DOHH2 (cell line): ENCODE data around the gene ITGAV.

Source experiments
- H3F3A ChIP-seq: fragments of 200-600 bp; sonication (generic), shearing (Covaris generic); 2 replicates; pipeline ENCODE4 v1.6.0; 2016; ENCODE audit warnings: antibody characterized with exemption, mild to moderate bottlenecking; ENCODE audit not compliant: control insufficient read depth, insufficient read depth
- H3K27ac ChIP-seq: fragments of 200-600 bp; sonication (generic); 2 replicates; pipeline ENCODE4 v1.5.1; 2014; ENCODE audit warnings: low read depth, mild to moderate bottlenecking, low read length, moderate library complexity
- H3K27me3 ChIP-seq: fragments of 200-600 bp; sonication (generic); 2 replicates; pipeline ENCODE4 v1.6.1; 2014; ENCODE audit warnings: mild to moderate bottlenecking, low read length, mixed read lengths; ENCODE audit not compliant: control insufficient read depth
- H3K36me3 ChIP-seq: fragments of 200-600 bp; sonication (generic); 2 replicates; pipeline ENCODE4 v1.6.1; 2014; ENCODE audit warnings: mild to moderate bottlenecking, low read length, moderate library complexity, mixed read lengths; ENCODE audit not compliant: control insufficient read depth
- H3K4me1 ChIP-seq: fragments of 200-600 bp; sonication (generic); 2 replicates; pipeline ENCODE4 v1.6.1; 2014; ENCODE audit warnings: mild to moderate bottlenecking, low read length, mixed read lengths; ENCODE audit not compliant: control insufficient read depth
- H3K4me2 ChIP-seq: fragments of 200-600 bp; sonication (generic); 2 replicates; pipeline ENCODE4 v1.6.0; 2014; ENCODE audit warnings: mild to moderate bottlenecking, low read length, moderate library complexity
- H3K4me3 ChIP-seq: fragments of 200-600 bp; sonication (generic); 2 replicates; pipeline ENCODE4 v1.5.1; 2014; ENCODE audit warnings: mild to moderate bottlenecking, low read length, mixed read lengths
- H3K79me2 ChIP-seq: fragments of 200-600 bp; sonication (generic); 2 replicates; pipeline ENCODE4 v1.6.1; 2014; ENCODE audit warnings: mild to moderate bottlenecking, low read length, mixed read lengths; ENCODE audit not compliant: control insufficient read depth
- H3K9me2 ChIP-seq: fragments of 200-600 bp; sonication (generic); replicated peaks from 2 replicates; pipeline ENCODE4 v1.6.1; 2014; ENCODE audit warnings: mild to moderate bottlenecking, low read length, mixed read lengths; ENCODE audit not compliant: control insufficient read depth
- H3K9me3 ChIP-seq: fragments of 200-600 bp; sonication (generic); 2 replicates; pipeline ENCODE4 v1.6.1; 2014; ENCODE audit warnings: antibody characterized with exemption, low read length, mixed read lengths; ENCODE audit not compliant: control insufficient read depth, insufficient read depth
- H4K20me1 ChIP-seq: fragments of 200-600 bp; sonication (generic); 2 replicates; pipeline ENCODE4 v1.6.0; 2014; ENCODE audit warnings: low read depth, mild to moderate bottlenecking, antibody characterized with exemption, low read length, moderate library complexity; ENCODE audit not compliant: control insufficient read depth, insufficient read depth
- EZH2phosphoT487 ChIP-seq: fragments of 200-600 bp; sonication (generic); IDR thresholded peaks from 2 replicates; pipeline ENCODE4 v1.6.1; 2017; ENCODE audit warnings: borderline replicate concordance, mild to moderate bottlenecking, antibody characterized with exemption, low read length, moderate library complexity, mixed read lengths
- TF ChIP-seq, protein P1 (sequence below): fragments of 200-600 bp; sonication (generic); IDR thresholded peaks from one replicate; pipeline ENCODE4 v1.5.1; 2014; ENCODE audit warnings: antibody characterized with exemption, mild to moderate bottlenecking, low read depth, low read length; ENCODE audit not compliant: poor library complexity, severe bottlenecking

The ITGAV gene

DNA sequence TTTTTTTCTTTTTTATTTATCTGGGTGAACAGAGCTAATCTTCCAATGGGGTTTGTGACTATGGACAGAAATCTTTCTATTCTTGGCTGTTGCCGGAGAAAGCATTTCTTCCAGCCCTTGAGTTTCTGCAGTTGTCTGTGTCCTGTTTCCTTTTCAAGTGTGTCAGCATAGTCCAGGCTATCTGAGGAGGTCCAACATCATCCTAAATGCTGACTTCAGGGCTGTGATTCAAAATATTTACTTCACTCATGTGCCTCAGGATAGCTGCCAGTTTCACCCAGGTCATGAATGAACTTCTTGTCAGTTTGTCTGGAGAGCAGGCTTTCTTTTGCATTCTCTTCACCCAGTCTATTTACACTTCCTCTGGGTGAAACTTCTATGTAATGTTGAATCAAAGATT, 27.9 kb downstream of the ITGAV start:
- no peaks in the 10 kb centered on the region for H3K4me1 ChIP-seq
- H3K36me3 ChIP-seq = no peaks in the 10 kb centered on the region
- no peaks in the 10 kb centered on the region for H3K27me3 ChIP-seq
- TF ChIP-seq, protein P1, sequence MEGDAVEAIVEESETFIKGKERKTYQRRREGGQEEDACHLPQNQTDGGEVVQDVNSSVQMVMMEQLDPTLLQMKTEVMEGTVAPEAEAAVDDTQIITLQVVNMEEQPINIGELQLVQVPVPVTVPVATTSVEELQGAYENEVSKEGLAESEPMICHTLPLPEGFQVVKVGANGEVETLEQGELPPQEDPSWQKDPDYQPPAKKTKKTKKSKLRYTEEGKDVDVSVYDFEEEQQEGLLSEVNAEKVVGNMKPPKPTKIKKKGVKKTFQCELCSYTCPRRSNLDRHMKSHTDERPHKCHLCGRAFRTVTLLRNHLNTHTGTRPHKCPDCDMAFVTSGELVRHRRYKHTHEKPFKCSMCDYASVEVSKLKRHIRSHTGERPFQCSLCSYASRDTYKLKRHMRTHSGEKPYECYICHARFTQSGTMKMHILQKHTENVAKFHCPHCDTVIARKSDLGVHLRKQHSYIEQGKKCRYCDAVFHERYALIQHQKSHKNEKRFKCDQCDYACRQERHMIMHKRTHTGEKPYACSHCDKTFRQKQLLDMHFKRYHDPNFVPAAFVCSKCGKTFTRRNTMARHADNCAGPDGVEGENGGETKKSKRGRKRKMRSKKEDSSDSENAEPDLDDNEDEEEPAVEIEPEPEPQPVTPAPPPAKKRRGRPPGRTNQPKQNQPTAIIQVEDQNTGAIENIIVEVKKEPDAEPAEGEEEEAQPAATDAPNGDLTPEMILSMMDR = no peak
- TF ChIP-seq EZH2phosphoT487 = no peak
- no peaks in the 10 kb centered on the region for H3F3A ChIP-seq
- no peak overlapping the region for H3K27ac ChIP-seq
- no peak overlapping the region for H3K4me2 ChIP-seq
- H3K9me3 ChIP-seq = no peaks in the 10 kb centered on the region
- H4K20me1 ChIP-seq = no peaks in the 10 kb centered on the region
- no peaks in the 10 kb centered on the region for H3K9me2 ChIP-seq
- no peak overlapping the region for H3K4me3 ChIP-seq
- H3K79me2 ChIP-seq = no peaks in the 10 kb centered on the region

DNA sequence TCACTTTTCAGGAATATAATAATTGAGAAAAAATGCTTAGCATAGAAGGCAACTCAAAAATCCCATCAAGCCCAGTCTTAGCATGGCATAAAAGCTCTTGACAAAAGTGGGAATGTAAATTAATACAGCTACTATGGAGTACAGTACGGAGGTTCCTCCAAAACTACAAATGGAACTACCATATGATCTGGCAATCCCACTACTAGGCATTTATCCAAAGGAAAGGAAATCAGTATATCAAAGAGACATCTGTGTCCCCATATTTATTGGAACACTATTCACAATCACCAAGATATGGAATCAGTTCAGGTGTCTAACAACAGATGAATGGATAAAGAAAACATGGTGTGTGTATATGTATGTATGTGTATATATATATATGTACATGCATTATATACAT, 28.8 kb downstream of the ITGAV start:
- Histone ChIP-seq H3K36me3 (no peaks in the 10 kb centered on the region), H3K9me3 (no peaks in the 10 kb centered on the region), H3K27me3 (no peaks in the 10 kb centered on the region), H4K20me1 (no peaks in the 10 kb centered on the region), H3K79me2 (no peaks in the 10 kb centered on the region), H3K9me2 (no peaks in the 10 kb centered on the region), H3K4me3 (no peak overlapping the region), H3K4me2 (no peak overlapping the region), H3K4me1 (no peaks in the 10 kb centered on the region), H3F3A (no peaks in the 10 kb centered on the region), H3K27ac (no peak overlapping the region)
- no peak for TF ChIP-seq EZH2phosphoT487
- TF ChIP-seq, protein P1 = no peak

DNA sequence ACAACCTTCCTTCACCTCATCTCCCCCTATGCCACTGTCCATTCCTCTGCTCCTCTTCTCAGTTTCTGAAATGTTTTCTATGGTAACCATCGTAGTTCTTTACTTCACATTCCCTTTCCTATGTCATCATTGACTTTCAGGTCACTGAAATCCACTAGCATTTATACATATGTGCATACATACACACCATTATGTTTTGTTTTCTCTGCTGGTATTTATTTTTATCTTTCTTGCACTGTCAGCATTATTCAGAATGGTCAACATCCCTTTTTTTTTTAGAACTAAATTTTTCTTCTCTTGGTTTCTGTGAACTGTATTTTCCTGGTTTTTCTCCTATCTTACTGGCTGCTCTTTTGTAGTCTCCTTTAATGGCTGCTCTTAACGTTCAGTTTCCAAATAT, 33.2 kb downstream of the ITGAV start:
- H3K4me2 ChIP-seq = no peak overlapping the region
- no peaks in the 10 kb centered on the region for H3F3A ChIP-seq
- no peaks in the 10 kb centered on the region for H3K4me1 ChIP-seq
- no peaks in the 10 kb centered on the region for H3K27me3 ChIP-seq
- no peaks in the 10 kb centered on the region for H4K20me1 ChIP-seq
- H3K36me3 ChIP-seq = peaks cover 9% of the 10 kb centered on the region
- no peak overlapping the region for H3K4me3 ChIP-seq
- no peaks in the 10 kb centered on the region for H3K79me2 ChIP-seq
- H3K27ac ChIP-seq = no peak overlapping the region
- H3K9me2 ChIP-seq = no peaks in the 10 kb centered on the region
- no peaks in the 10 kb centered on the region for H3K9me3 ChIP-seq
- TF ChIP-seq, protein P1 = no peak
- no peak for TF ChIP-seq EZH2phosphoT487

DNA sequence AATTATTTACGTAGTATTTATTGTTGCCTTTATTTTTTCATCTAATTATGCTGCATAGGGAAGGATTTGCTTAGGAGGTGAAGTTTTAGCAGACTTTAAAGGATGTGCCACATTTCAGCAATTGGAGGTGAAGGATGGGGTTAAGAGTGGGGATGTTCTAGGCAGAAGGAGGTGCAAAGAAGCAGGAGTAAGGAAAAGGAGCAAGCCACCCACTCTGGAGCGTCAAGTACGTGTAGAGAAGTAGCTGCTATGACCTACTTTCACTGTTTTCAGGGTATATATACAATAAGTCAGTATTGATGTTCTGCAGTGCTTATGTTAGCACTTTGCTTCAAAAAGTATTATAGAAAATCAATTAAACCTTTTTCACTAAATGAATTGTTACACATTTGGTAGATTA, 34.4 kb downstream of the ITGAV start:
- H3K4me2 ChIP-seq = no peak overlapping the region
- H3K36me3 ChIP-seq = peaks cover 9% of the 10 kb centered on the region
- no peak for TF ChIP-seq EZH2phosphoT487
- TF ChIP-seq, protein P1 = no peak
- no peak overlapping the region for H3K27ac ChIP-seq
- H3K9me3 ChIP-seq = no peaks in the 10 kb centered on the region
- H3K27me3 ChIP-seq = no peaks in the 10 kb centered on the region
- H3K4me3 ChIP-seq = no peak overlapping the region
- H3K4me1 ChIP-seq = no peaks in the 10 kb centered on the region
- H3F3A ChIP-seq = no peaks in the 10 kb centered on the region
- no peaks in the 10 kb centered on the region for H3K79me2 ChIP-seq
- no peaks in the 10 kb centered on the region for H4K20me1 ChIP-seq
- H3K9me2 ChIP-seq = no peaks in the 10 kb centered on the region
